ENCODE results near the gene ICE2. TPM values are rescaled to one million over a fixed set of nuclear protein-coding genes. Genes with fewer than 3 reads are reported as not detected.
A peak's percentile ranks its signal among the peaks of the same experiment; 100 is the strongest.

ICE2 gene
- total RNA-seq, 1 donor from 2014 or later = 26.5 TPM

DNA sequence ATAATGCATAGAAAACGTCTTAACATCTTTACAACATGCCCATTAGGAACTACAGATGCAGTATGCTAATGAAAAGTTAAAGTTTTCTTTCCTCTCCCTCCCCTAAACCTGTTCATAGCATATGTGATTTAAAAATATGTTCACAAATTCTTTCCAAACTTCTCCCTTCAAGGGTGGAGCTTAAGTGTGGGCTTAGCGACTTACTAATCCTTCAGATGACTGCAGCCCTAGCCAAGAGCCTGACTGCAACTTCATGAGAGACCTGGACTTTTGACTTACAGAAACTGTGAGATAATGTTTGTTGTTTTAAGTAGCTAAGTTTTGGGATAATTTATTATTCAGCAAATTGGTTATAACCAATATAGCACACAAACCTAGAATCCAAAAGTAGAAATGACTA is 59.2 kb downstream of the ICE2 start:
- Mint-ChIP-seq H3K27me3 (ENCODE audit: low read depth, unreplicated experiment) (no peaks in the 10 kb centered on the region), H3K36me3 (ENCODE audit: low read depth, unreplicated experiment) (no peaks in the 10 kb centered on the region), H3K27ac (ENCODE audit: unreplicated experiment) (no peak overlapping the region), H3K9me3 (ENCODE audit: unreplicated experiment) (no peaks in the 10 kb centered on the region), H3K4me1 (ENCODE audit: low read depth, unreplicated experiment) (peaks cover 46% of the 10 kb centered on the region), H3K4me3 (ENCODE audit: unreplicated experiment) (no peak overlapping the region)
- Histone ChIP-seq H3K27ac (ENCODE audit: low read depth, low read length) (no peak overlapping the region), H3K9ac (ENCODE audit: low read length) (no peak overlapping the region), H3K36me3 (ENCODE audit: insufficient read depth, low read length) (no peaks in the 10 kb centered on the region), H3K27me3 (ENCODE audit: insufficient read depth, low read length) (no peaks in the 10 kb centered on the region), H4K20me1 (ENCODE audit: insufficient read depth, low read length) (no peaks in the 10 kb centered on the region), H3K79me2 (ENCODE audit: insufficient read depth, low read length) (no peaks in the 10 kb centered on the region), H3K4me1 (ENCODE audit: insufficient read depth, low read length) (peaks cover 35% of the 10 kb centered on the region), H3K9me3 (ENCODE audit: insufficient read depth, low read depth, low read length) (no peaks in the 10 kb centered on the region), H3K4me2 (ENCODE audit: low read length) (no peak overlapping the region), H3K4me3 (ENCODE audit: insufficient read depth, low read depth, low read length) (no peak overlapping the region), H2AFZ (ENCODE audit: low read depth, low read length) (no peak overlapping the region)
- DNase-seq (ENCODE audit: low read depth) = peak; percentile 70
- no peak for TF ChIP-seq EZH2 (IDR thresholded peaks at IDR 0.05; ENCODE audit: insufficient read depth, low read length)
- TF ChIP-seq, protein P1, sequence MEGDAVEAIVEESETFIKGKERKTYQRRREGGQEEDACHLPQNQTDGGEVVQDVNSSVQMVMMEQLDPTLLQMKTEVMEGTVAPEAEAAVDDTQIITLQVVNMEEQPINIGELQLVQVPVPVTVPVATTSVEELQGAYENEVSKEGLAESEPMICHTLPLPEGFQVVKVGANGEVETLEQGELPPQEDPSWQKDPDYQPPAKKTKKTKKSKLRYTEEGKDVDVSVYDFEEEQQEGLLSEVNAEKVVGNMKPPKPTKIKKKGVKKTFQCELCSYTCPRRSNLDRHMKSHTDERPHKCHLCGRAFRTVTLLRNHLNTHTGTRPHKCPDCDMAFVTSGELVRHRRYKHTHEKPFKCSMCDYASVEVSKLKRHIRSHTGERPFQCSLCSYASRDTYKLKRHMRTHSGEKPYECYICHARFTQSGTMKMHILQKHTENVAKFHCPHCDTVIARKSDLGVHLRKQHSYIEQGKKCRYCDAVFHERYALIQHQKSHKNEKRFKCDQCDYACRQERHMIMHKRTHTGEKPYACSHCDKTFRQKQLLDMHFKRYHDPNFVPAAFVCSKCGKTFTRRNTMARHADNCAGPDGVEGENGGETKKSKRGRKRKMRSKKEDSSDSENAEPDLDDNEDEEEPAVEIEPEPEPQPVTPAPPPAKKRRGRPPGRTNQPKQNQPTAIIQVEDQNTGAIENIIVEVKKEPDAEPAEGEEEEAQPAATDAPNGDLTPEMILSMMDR (IDR thresholded peaks at IDR 0.05; ENCODE audit: insufficient read depth, low read depth, low read length) = no peak
- FAIRE-seq = no peak

DNA sequence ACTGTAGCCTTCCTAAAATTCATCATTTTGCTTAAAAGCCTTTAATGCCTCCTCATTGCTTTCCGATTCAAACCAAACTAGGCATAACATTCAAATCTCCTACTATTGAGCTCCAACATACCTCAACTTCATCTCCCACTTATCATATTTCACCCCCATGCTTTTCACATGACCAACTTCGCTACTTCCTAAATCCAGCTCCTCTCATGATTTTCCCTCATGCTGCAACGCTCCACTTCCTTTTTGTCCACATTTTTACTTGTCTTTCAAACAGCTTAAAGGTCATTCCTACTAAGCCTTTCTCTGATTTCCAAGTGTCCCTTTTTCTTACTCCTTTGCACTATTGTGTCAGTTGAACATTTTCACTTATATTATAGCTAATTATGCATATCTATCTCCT is 60.8 kb downstream of the ICE2 start:
- Histone ChIP-seq H2AFZ (ENCODE audit: low read depth, low read length) (no peak overlapping the region), H3K27me3 (ENCODE audit: insufficient read depth, low read length) (no peaks in the 10 kb centered on the region), H3K9me3 (ENCODE audit: insufficient read depth, low read depth, low read length) (no peaks in the 10 kb centered on the region), H3K9ac (ENCODE audit: low read length) (no peak overlapping the region), H3K4me2 (ENCODE audit: low read length) (no peak overlapping the region), H4K20me1 (ENCODE audit: insufficient read depth, low read length) (no peaks in the 10 kb centered on the region), H3K27ac (ENCODE audit: low read depth, low read length) (no peak overlapping the region), H3K36me3 (ENCODE audit: insufficient read depth, low read length) (no peaks in the 10 kb centered on the region), H3K4me3 (ENCODE audit: insufficient read depth, low read depth, low read length) (no peak overlapping the region), H3K4me1 (ENCODE audit: insufficient read depth, low read length) (peaks cover 42% of the 10 kb centered on the region), H3K79me2 (ENCODE audit: insufficient read depth, low read length) (no peaks in the 10 kb centered on the region)
- Mint-ChIP-seq H3K27ac (ENCODE audit: unreplicated experiment) (no peak overlapping the region), H3K4me3 (ENCODE audit: unreplicated experiment) (no peak overlapping the region), H3K9me3 (ENCODE audit: unreplicated experiment) (no peaks in the 10 kb centered on the region), H3K27me3 (ENCODE audit: low read depth, unreplicated experiment) (no peaks in the 10 kb centered on the region), H3K4me1 (ENCODE audit: low read depth, unreplicated experiment) (peaks cover 43% of the 10 kb centered on the region), H3K36me3 (ENCODE audit: low read depth, unreplicated experiment) (no peaks in the 10 kb centered on the region)
- no peak for DNase-seq (ENCODE audit: low read depth)
- no peak for FAIRE-seq
- TF ChIP-seq, protein P1 (IDR thresholded peaks at IDR 0.05; ENCODE audit: insufficient read depth, low read depth, low read length) = no peak
- no peak for TF ChIP-seq EZH2 (IDR thresholded peaks at IDR 0.05; ENCODE audit: insufficient read depth, low read length)

DNA sequence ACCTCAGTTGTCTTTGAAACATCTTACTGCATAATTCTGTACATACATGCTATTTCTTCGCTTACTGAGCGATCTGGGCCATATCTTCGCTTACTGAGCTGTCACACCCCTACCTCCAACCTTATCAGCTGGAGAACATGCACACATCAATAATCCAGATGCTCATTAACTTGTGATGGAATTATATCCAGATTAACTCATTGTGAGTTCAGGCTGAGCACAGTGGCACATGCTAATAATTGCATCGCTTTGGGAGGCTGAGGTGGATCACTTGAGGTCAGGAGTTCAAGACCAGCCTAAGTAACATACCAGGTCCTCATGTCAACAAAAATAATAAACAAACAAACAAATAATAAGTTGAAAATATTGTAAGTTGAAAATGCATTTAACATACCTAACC is 61.8 kb downstream of the ICE2 start:
- TF ChIP-seq, protein P1 (IDR thresholded peaks at IDR 0.05; ENCODE audit: insufficient read depth, low read depth, low read length) = no peak
- TF ChIP-seq EZH2 (IDR thresholded peaks at IDR 0.05; ENCODE audit: insufficient read depth, low read length) = no peak
- H3K27me3 ChIP-seq (ENCODE audit: insufficient read depth, low read length) = no peaks in the 10 kb centered on the region
- H3K36me3 Mint-ChIP-seq (ENCODE audit: low read depth, unreplicated experiment) = no peaks in the 10 kb centered on the region

More for the DNA sequence above, 61.8 kb downstream of the ICE2 start:
- Histone ChIP-seq H3K4me2 (ENCODE audit: low read length) (no peak overlapping the region), H2AFZ (ENCODE audit: low read depth, low read length) (no peak overlapping the region), H3K9me3 (ENCODE audit: insufficient read depth, low read depth, low read length) (no peaks in the 10 kb centered on the region), H3K4me3 (ENCODE audit: insufficient read depth, low read depth, low read length) (no peak overlapping the region), H3K9ac (ENCODE audit: low read length) (no peak overlapping the region), H3K4me1 (ENCODE audit: insufficient read depth, low read length) (peaks cover 32% of the 10 kb centered on the region), H3K79me2 (ENCODE audit: insufficient read depth, low read length) (no peaks in the 10 kb centered on the region), H3K36me3 (ENCODE audit: insufficient read depth, low read length) (no peaks in the 10 kb centered on the region), H3K27ac (ENCODE audit: low read depth, low read length) (no peak overlapping the region), H4K20me1 (ENCODE audit: insufficient read depth, low read length) (no peaks in the 10 kb centered on the region)
- Mint-ChIP-seq H3K27ac (ENCODE audit: unreplicated experiment) (no peak overlapping the region), H3K4me3 (ENCODE audit: unreplicated experiment) (no peak overlapping the region), H3K27me3 (ENCODE audit: low read depth, unreplicated experiment) (no peaks in the 10 kb centered on the region), H3K4me1 (ENCODE audit: low read depth, unreplicated experiment) (peaks cover 37% of the 10 kb centered on the region), H3K9me3 (ENCODE audit: unreplicated experiment) (no peaks in the 10 kb centered on the region)
- FAIRE-seq = no peak
- DNase-seq (ENCODE audit: low read depth) = no peak

All from astrocyte (in vitro differentiated cells and primary cell).